ENCODE measurements around the gene ATXN10.

DNA sequence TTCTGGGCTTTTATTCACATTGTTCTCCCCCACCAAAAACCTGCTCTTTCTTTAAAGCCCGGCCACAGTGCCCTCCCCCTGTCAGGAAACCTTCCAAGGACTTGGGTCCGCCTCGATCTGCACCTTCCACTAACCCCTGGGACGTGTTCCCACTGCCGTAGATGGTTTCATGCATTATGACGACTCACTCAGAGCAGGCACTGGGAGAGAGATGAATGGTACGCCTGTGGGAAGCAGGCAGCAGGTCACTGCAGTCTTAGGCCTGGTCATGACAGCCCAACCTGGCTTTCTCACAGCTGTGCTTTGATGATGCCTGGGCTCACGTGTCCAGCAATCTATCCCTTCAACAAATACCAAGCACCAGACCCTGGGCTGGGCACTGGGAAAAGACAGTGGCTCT lies 189.6 kb downstream of the ATXN10 start:
- TF ChIP-seq, protein P1, sequence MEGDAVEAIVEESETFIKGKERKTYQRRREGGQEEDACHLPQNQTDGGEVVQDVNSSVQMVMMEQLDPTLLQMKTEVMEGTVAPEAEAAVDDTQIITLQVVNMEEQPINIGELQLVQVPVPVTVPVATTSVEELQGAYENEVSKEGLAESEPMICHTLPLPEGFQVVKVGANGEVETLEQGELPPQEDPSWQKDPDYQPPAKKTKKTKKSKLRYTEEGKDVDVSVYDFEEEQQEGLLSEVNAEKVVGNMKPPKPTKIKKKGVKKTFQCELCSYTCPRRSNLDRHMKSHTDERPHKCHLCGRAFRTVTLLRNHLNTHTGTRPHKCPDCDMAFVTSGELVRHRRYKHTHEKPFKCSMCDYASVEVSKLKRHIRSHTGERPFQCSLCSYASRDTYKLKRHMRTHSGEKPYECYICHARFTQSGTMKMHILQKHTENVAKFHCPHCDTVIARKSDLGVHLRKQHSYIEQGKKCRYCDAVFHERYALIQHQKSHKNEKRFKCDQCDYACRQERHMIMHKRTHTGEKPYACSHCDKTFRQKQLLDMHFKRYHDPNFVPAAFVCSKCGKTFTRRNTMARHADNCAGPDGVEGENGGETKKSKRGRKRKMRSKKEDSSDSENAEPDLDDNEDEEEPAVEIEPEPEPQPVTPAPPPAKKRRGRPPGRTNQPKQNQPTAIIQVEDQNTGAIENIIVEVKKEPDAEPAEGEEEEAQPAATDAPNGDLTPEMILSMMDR (conservative IDR thresholded peaks at IDR 0.05): no peak
- TF ChIP-seq ZFX (IDR thresholded peaks at IDR 0.05): no peak
